HepG2 (cell line): ENCODE results near the gene RAB43. TPM values are rescaled to one million over a fixed set of nuclear protein-coding genes. Genes with fewer than 3 reads are reported as not detected.

Experiments
- ELF4 ChIP-seq: sonication (generic); formaldehyde crosslinking; IDR thresholded peaks from 2 replicates; pipeline ENCODE4 v1.5.0; 2020; ENCODE audit warnings: missing genetic modification reagents, mild to moderate bottlenecking, moderate library complexity, borderline replicate concordance
- HNRNPUL1 ChIP-seq: fragments of 200-400 bp; formaldehyde crosslinking; IDR thresholded peaks from 2 replicates; pipeline ENCODE4 v1.6.1; 2017; ENCODE audit warnings: low read depth, mild to moderate bottlenecking, low read length, moderate library complexity
- NFATC3 ChIP-seq: sonication (generic); formaldehyde crosslinking; IDR thresholded peaks from 2 replicates; pipeline ENCODE4 v1.5.1; 2020; ENCODE audit warnings: mild to moderate bottlenecking, missing genetic modification reagents
- TEAD2 ChIP-seq: sonication (generic); formaldehyde crosslinking; IDR thresholded peaks from 2 replicates; pipeline ENCODE4 v1.9.0; 2021; ENCODE audit warnings: missing genetic modification reagents
- ZNF180 ChIP-seq: sonication (generic); formaldehyde crosslinking; IDR thresholded peaks from 2 replicates; pipeline ENCODE4 v1.4.0; 2020; ENCODE audit warnings: low read depth, missing genetic modification reagents, borderline replicate concordance
- ZNF451 ChIP-seq: sonication (generic); formaldehyde crosslinking; IDR thresholded peaks from 2 replicates; pipeline ENCODE4 v1.5.0; 2020; ENCODE audit warnings: mild to moderate bottlenecking, missing genetic modification reagents
- ZNF670 ChIP-seq: sonication (generic); formaldehyde crosslinking; IDR thresholded peaks from 2 replicates; pipeline ENCODE4 v1.8.0; 2022; ENCODE audit warnings: mild to moderate bottlenecking, missing genetic modification reagents, borderline replicate concordance
- ZSCAN12 ChIP-seq: sonication (generic); formaldehyde crosslinking; IDR thresholded peaks from 2 replicates; pipeline ENCODE4 v1.9.0; 2021; ENCODE audit warnings: mild to moderate bottlenecking, missing genetic modification reagents
- ZSCAN21 ChIP-seq: sonication (generic); formaldehyde crosslinking; IDR thresholded peaks from 2 replicates; pipeline ENCODE4 v1.8.0; 2022; ENCODE audit warnings: mild to moderate bottlenecking, missing genetic modification reagents, moderate library complexity, borderline replicate concordance
- polyA plus RNA-seq, 8 experiments: library from polyadenylated mRNA; depleted of rRNA in 3 of 8; stranded (reverse) in 7 of 8; unstranded in 1 of 8; fragments of >200 nt; fragmentation: Illumina TruSeq in 4 of 8; extraction: Trizol in 4 of 8; gene quantifications; 2 replicates each; pipeline versions ENCODE4 v1.2.1 to v1.2.3, GENCODE V29; 2011 to 2016; ENCODE audit warnings: low read depth in 4 of 8, missing spikeins in 1 of 8, mixed read lengths in 1 of 8; ENCODE audit not compliant: insufficient read depth in 1 of 8
- total RNA-seq, 5 experiments: library from RNA; depleted of rRNA; stranded (reverse); fragments of >200 nt; fragmentation: Illumina TruSeq; extraction: Trizol; gene quantifications; 2 replicates each; pipeline ENCODE4 v1.2.3, GENCODE V29; 2016; ENCODE audit warnings: low read depth in 1 of 5
- TF ChIP-seq, protein P1 (sequence below): sonication (generic); formaldehyde crosslinking; IDR thresholded peaks from 2 replicates; pipeline ENCODE4 v1.4.0; 2020; ENCODE audit warnings: missing genetic modification reagents
- TF ChIP-seq, protein P2 (sequence below): sonication (generic); formaldehyde crosslinking; IDR thresholded peaks from 2 replicates; pipeline ENCODE4 v1.4.0; 2020; ENCODE audit warnings: mild to moderate bottlenecking, missing genetic modification reagents
- TF ChIP-seq, protein P3 (sequence below): sonication (generic); formaldehyde crosslinking; IDR thresholded peaks from 2 replicates; pipeline ENCODE4 v1.5.1; 2020; ENCODE audit warnings: mild to moderate bottlenecking, missing genetic modification reagents, borderline replicate concordance
- TF ChIP-seq, protein P4 (sequence below): sonication (generic); formaldehyde crosslinking; IDR thresholded peaks from 2 replicates; pipeline ENCODE4 v1.8.0; 2022; ENCODE audit warnings: missing genetic modification reagents, low read depth, mild to moderate bottlenecking, borderline replicate concordance
- TF ChIP-seq, protein P5 (sequence below): sonication (generic); formaldehyde crosslinking; IDR thresholded peaks from 2 replicates; pipeline ENCODE4 v1.9.0; 2022; ENCODE audit warnings: missing genetic modification reagents, mild to moderate bottlenecking, borderline replicate concordance
- TF ChIP-seq, protein P6 (sequence below): sonication (generic); formaldehyde crosslinking; IDR thresholded peaks from 2 replicates; pipeline ENCODE4 v1.4.0; 2020; ENCODE audit warnings: mild to moderate bottlenecking, missing genetic modification reagents

The RAB43 gene
- total and polyA plus RNA-seq, 2 of the 13 experiments (the other 11 are each of a cell fraction or from before 2014, with no cell fraction given) = 11.8 to 18.4 TPM

DNA sequence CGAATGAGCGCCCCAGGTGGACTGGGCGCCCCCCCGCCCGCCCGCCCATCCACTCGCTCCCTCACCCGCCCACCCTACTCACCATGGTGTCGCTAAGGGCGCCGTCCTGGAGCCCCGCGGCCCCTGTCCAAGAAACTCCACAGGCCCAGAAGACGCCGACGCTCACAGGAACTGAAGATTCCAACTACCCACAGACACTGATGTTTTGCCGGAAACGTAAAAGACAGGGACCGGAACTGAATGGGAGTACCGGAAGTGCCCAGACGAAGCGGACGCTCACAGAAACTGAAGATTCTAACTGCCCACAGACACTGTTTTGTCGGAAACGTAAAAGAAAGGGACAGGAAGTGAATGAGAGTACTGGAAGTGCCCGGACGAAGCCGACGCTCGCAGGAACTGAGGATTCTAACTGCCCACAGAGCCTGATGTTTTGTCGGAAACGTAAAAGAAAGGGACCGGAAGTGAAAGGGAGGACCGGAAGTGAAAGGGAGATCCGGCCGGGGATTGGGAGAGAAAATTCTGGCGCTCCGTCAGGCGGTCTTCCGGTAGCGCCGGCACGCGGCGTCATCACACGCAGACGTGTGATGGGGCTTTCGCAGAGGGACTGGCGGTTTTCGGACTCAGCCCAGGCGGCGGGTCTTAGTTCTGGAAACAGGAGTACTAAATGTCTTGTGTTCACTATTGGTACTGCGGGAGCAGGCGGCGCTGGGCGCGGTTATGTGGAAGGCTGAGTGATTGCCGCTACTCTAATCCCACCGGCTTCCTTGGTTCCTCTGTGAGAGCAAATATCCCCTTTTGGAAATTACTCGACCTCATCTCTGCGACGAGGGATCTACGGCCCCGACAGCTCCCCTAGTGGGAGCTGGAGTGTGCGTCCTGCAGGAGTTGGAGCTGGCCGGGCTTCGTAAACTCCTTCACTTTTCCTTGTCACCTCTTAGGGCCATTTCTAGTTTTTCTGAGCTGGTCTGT lies 39.6 kb upstream of the RAB43 start, which contains the start of gene ISY1 (continued):
- TF ChIP-seq, protein P1, sequence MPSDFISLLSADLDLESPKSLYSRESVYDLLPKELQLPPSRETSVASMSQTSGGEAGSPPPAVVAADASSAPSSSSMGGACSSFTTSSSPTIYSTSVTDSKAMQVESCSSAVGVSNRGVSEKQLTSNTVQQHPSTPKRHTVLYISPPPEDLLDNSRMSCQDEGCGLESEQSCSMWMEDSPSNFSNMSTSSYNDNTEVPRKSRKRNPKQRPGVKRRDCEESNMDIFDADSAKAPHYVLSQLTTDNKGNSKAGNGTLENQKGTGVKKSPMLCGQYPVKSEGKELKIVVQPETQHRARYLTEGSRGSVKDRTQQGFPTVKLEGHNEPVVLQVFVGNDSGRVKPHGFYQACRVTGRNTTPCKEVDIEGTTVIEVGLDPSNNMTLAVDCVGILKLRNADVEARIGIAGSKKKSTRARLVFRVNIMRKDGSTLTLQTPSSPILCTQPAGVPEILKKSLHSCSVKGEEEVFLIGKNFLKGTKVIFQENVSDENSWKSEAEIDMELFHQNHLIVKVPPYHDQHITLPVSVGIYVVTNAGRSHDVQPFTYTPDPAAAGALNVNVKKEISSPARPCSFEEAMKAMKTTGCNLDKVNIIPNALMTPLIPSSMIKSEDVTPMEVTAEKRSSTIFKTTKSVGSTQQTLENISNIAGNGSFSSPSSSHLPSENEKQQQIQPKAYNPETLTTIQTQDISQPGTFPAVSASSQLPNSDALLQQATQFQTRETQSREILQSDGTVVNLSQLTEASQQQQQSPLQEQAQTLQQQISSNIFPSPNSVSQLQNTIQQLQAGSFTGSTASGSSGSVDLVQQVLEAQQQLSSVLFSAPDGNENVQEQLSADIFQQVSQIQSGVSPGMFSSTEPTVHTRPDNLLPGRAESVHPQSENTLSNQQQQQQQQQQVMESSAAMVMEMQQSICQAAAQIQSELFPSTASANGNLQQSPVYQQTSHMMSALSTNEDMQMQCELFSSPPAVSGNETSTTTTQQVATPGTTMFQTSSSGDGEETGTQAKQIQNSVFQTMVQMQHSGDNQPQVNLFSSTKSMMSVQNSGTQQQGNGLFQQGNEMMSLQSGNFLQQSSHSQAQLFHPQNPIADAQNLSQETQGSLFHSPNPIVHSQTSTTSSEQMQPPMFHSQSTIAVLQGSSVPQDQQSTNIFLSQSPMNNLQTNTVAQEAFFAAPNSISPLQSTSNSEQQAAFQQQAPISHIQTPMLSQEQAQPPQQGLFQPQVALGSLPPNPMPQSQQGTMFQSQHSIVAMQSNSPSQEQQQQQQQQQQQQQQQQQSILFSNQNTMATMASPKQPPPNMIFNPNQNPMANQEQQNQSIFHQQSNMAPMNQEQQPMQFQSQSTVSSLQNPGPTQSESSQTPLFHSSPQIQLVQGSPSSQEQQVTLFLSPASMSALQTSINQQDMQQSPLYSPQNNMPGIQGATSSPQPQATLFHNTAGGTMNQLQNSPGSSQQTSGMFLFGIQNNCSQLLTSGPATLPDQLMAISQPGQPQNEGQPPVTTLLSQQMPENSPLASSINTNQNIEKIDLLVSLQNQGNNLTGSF (CRISPR knock-in tag) = no peak
- no peak for TF ChIP-seq ZSCAN21 (CRISPR knock-in tag)
- no peak for TF ChIP-seq ZNF180 (CRISPR knock-in tag)
- no peak for TF ChIP-seq HNRNPUL1
- peak; percentile 89 for TF ChIP-seq ELF4 (CRISPR knock-in tag)
- TF ChIP-seq, protein P2, sequence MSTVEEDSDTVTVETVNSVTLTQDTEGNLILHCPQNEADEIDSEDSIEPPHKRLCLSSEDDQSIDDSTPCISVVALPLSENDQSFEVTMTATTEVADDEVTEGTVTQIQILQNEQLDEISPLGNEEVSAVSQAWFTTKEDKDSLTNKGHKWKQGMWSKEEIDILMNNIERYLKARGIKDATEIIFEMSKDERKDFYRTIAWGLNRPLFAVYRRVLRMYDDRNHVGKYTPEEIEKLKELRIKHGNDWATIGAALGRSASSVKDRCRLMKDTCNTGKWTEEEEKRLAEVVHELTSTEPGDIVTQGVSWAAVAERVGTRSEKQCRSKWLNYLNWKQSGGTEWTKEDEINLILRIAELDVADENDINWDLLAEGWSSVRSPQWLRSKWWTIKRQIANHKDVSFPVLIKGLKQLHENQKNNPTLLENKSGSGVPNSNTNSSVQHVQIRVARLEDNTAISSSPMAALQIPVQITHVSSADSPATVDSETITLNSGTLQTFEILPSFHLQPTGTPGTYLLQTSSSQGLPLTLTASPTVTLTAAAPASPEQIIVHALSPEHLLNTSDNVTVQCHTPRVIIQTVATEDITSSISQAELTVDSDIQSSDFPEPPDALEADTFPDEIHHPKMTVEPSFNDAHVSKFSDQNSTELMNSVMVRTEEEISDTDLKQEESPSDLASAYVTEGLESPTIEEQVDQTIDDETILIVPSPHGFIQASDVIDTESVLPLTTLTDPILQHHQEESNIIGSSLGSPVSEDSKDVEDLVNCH (CRISPR knock-in tag) = no peak
- TF ChIP-seq, protein P3, sequence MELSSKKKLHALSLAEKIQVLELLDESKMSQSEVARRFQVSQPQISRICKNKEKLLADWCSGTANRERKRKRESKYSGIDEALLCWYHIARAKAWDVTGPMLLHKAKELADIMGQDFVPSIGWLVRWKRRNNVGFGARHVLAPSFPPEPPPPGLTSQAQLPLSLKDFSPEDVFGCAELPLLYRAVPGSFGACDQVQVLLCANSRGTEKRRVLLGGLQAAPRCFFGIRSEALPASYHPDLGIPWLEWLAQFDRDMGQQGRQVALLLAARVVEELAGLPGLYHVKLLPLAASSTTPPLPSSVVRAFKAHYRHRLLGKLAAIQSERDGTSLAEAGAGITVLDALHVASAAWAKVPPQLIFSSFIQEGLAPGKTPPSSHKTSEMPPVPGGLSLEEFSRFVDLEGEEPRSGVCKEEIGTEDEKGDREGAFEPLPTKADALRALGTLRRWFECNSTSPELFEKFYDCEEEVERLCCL (CRISPR knock-in tag) = no peak
- TF ChIP-seq NFATC3 (CRISPR knock-in tag) = no peak
- 0 out of 2 replicates have a peak, but pooled peaks have one; percentile 23 for TF ChIP-seq ZSCAN12
- TF ChIP-seq, protein P4, sequence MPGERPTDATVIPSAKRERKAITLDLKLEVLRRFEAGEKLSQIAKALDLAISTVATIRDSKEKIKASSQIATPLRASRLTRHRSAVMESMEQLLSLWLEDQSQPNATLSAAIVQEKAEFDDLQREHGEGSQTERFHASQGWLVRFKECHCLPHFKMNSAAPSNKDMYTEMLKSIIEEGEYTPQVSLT = no peak
- no peak for TF ChIP-seq ZNF451 (CRISPR knock-in tag)
- peak; percentile 74; the same call in 1 of the 2 replicates for TF ChIP-seq ZNF670
- no peak for TF ChIP-seq TEAD2 (CRISPR knock-in tag)
- TF ChIP-seq, protein P5, sequence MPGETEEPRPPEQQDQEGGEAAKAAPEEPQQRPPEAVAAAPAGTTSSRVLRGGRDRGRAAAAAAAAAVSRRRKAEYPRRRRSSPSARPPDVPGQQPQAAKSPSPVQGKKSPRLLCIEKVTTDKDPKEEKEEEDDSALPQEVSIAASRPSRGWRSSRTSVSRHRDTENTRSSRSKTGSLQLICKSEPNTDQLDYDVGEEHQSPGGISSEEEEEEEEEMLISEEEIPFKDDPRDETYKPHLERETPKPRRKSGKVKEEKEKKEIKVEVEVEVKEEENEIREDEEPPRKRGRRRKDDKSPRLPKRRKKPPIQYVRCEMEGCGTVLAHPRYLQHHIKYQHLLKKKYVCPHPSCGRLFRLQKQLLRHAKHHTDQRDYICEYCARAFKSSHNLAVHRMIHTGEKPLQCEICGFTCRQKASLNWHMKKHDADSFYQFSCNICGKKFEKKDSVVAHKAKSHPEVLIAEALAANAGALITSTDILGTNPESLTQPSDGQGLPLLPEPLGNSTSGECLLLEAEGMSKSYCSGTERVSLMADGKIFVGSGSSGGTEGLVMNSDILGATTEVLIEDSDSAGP = peak; percentile 61; the same call in 1 of the 2 replicates
- TF ChIP-seq, protein P6, sequence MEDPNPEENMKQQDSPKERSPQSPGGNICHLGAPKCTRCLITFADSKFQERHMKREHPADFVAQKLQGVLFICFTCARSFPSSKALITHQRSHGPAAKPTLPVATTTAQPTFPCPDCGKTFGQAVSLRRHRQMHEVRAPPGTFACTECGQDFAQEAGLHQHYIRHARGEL (CRISPR knock-in tag) = no peak
